ENCODE data around the gene PRKCE. TPM values are rescaled to one million over a fixed set of nuclear protein-coding genes. Genes with fewer than 3 reads are reported as not detected.
"Not testable (repeated sequence)": the region's sequence is repeated elsewhere in the genome, so short reads cannot be mapped to it uniquely, and the experiment has no call there.

PRKCE gene
- total RNA-seq, 1 donor from 2014 or later, result 12.0 TPM

- Mint-ChIP-seq H3K4me3 (ENCODE audit: unreplicated experiment) (no peak overlapping the region), H3K27ac (ENCODE audit: unreplicated experiment) (no peak overlapping the region), H3K27me3 (ENCODE audit: low read depth) (no peaks in the 10 kb centered on the region), H3K4me1 (ENCODE audit: low read depth) (peaks cover 3% of the 10 kb centered on the region), H3K9me3 (ENCODE audit: low read depth) (no peaks in the 10 kb centered on the region), H3K36me3 (ENCODE audit: low read depth) (no peaks in the 10 kb centered on the region)
- no peak for DNase-seq (ENCODE audit: low spot score)
- no peak for TF ChIP-seq CTCF (IDR thresholded peaks at IDR 0.05)
These were observed 38.8 kb downstream of the PRKCE start for GRCh38 chr2:45690231-45690630.

- H3K4me3 Mint-ChIP-seq (ENCODE audit: unreplicated experiment), result no peak overlapping the region
- peaks cover 3% of the 10 kb centered on the region for H3K4me1 Mint-ChIP-seq (ENCODE audit: low read depth)
- no peak overlapping the region for H3K27ac Mint-ChIP-seq (ENCODE audit: unreplicated experiment)
- no peaks in the 10 kb centered on the region for H3K27me3 Mint-ChIP-seq (ENCODE audit: low read depth)
- TF ChIP-seq CTCF (IDR thresholded peaks at IDR 0.05), result no peak
- no peak for DNase-seq (ENCODE audit: low spot score)
- H3K36me3 Mint-ChIP-seq (ENCODE audit: low read depth), result no peaks in the 10 kb centered on the region
- no peaks in the 10 kb centered on the region for H3K9me3 Mint-ChIP-seq (ENCODE audit: low read depth)
These were observed 39.9 kb downstream of the PRKCE start for GRCh38 chr2:45691171-45691999.

GRCh38 chr2:45692566-45692965 lies 41.1 kb downstream of the PRKCE start:
- Mint-ChIP-seq H3K9me3 (ENCODE audit: low read depth) (no peaks in the 10 kb centered on the region), H3K4me3 (ENCODE audit: unreplicated experiment) (no peak overlapping the region), H3K27me3 (ENCODE audit: low read depth) (no peaks in the 10 kb centered on the region), H3K27ac (ENCODE audit: unreplicated experiment) (no peak overlapping the region), H3K4me1 (ENCODE audit: low read depth) (peaks cover 3% of the 10 kb centered on the region), H3K36me3 (ENCODE audit: low read depth) (no peaks in the 10 kb centered on the region)
- no peak for DNase-seq (ENCODE audit: low spot score)
- no peak for TF ChIP-seq CTCF (IDR thresholded peaks at IDR 0.05)

DNA sequence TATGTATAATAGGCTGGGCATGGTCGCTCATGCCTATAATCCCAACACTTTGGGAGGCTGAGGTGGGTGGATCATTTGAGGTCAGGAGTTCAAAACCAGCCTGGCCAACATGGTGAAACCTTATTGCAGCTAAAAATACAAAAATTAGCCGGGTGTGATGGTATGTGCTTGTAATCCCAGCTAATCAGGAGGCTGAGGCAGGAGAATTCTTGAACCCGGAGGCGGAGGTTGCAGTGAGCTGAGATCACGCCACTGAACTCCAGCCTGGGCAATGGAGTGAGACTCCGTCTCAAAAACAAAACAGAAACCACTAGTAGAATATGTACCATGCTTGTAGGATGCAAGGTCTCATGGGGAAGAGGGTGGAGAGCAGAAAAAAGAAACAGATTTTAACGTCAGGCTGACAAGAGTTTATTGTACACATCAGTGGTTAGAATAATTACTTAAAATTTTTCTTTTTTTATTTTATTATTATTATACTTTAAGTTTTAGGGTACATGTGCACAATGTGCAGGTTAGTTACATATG lies 44.1 kb downstream of the PRKCE start:
- H3K9me3 Mint-ChIP-seq (ENCODE audit: low read depth); H3K27me3 Mint-ChIP-seq (ENCODE audit: low read depth); H3K27ac Mint-ChIP-seq (ENCODE audit: unreplicated experiment); H3K36me3 Mint-ChIP-seq (ENCODE audit: low read depth); H3K4me3 Mint-ChIP-seq (ENCODE audit: unreplicated experiment); DNase-seq (ENCODE audit: low spot score): not testable (repeated sequence)
- peaks cover 20% of the 10 kb centered on the region for H3K4me1 Mint-ChIP-seq (ENCODE audit: low read depth)

- H3K27me3 Mint-ChIP-seq (ENCODE audit: low read depth), result no peaks in the 10 kb centered on the region
- H3K4me1 Mint-ChIP-seq (ENCODE audit: low read depth), result peaks cover 20% of the 10 kb centered on the region
- H3K36me3 Mint-ChIP-seq (ENCODE audit: low read depth), result no peaks in the 10 kb centered on the region
- no peaks in the 10 kb centered on the region for H3K9me3 Mint-ChIP-seq (ENCODE audit: low read depth)
- H3K4me3 Mint-ChIP-seq (ENCODE audit: unreplicated experiment), result no peak overlapping the region
- TF ChIP-seq CTCF (IDR thresholded peaks at IDR 0.05), result no peak
- no peak overlapping the region for H3K27ac Mint-ChIP-seq (ENCODE audit: unreplicated experiment)
- no peak for DNase-seq (ENCODE audit: low spot score)
These were observed 45.2 kb downstream of the PRKCE start for GRCh38 chr2:45696708-45697107.

DNA sequence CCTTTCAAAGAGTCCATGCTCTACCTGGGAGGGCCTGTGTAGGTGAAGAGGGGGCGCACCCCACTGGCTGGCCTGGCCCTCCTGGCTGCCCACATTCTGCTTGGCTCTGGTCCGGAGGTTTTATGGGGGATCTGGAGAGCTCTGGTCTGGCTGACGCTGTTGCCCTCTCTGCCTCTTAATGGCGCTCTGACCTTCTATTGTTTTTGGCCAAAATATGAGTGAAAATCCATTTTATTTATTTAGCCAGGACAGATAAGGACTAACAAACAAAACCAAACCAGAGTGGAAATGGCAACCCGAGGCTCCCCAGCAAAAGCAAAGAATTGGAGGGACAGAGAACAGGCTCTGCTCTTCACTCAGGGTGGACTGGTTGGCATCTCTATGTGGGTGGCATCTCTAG lies 45.7 kb downstream of the PRKCE start:
- Mint-ChIP-seq H3K9me3 (ENCODE audit: low read depth) (no peaks in the 10 kb centered on the region), H3K27ac (ENCODE audit: unreplicated experiment) (no peak overlapping the region), H3K4me1 (ENCODE audit: low read depth) (peaks cover 20% of the 10 kb centered on the region), H3K36me3 (ENCODE audit: low read depth) (no peaks in the 10 kb centered on the region), H3K4me3 (ENCODE audit: unreplicated experiment) (no peak overlapping the region), H3K27me3 (ENCODE audit: low read depth) (no peaks in the 10 kb centered on the region)
- no peak for DNase-seq (ENCODE audit: low spot score)
- TF ChIP-seq CTCF (IDR thresholded peaks at IDR 0.05), result no peak
